Ishikawa (cell line): ENCODE measurements around the gene FHIT.

ENCODE experiments used
- CEBPB ChIP-seq: IDR thresholded peaks from 2 replicates; pipeline ENCODE4 v1.6.1; 2012
- CREB1 ChIP-seq: IDR thresholded peaks from 2 replicates; pipeline ENCODE4 v1.6.1; 2012; ENCODE audit warnings: low read depth
- EGR1 ChIP-seq: IDR thresholded peaks from 2 replicates; pipeline ENCODE4 v1.6.1; 2012
- EP300 ChIP-seq: IDR thresholded peaks from 2 replicates; pipeline ENCODE4 v1.6.1; 2012; ENCODE audit warnings: borderline replicate concordance
- FOXM1 ChIP-seq: IDR thresholded peaks from 2 replicates; pipeline ENCODE4 v1.6.1; 2012; ENCODE audit warnings: low read depth, borderline replicate concordance
- NFIC ChIP-seq: IDR thresholded peaks from 2 replicates; pipeline ENCODE4 v1.6.1; 2012
- RAD21 ChIP-seq: IDR thresholded peaks from 2 replicates; pipeline ENCODE4 v1.6.1; 2012; ENCODE audit warnings: low read depth
- TAF1 ChIP-seq: IDR thresholded peaks from 2 replicates; pipeline ENCODE4 v1.6.1; 2012; ENCODE audit warnings: low read depth, mild to moderate bottlenecking
- TCF12 ChIP-seq: IDR thresholded peaks from 2 replicates; pipeline ENCODE4 v1.6.1; 2012; ENCODE audit warnings: low read depth
- TEAD4 ChIP-seq: IDR thresholded peaks from 2 replicates; pipeline ENCODE4 v1.6.1; 2012
- USF1 ChIP-seq: IDR thresholded peaks from 2 replicates; pipeline ENCODE4 v1.6.1; 2012
- YY1 ChIP-seq: IDR thresholded peaks from 2 replicates; pipeline ENCODE4 v1.6.1; 2012; ENCODE audit warnings: low read depth
- ZBTB7A ChIP-seq: IDR thresholded peaks from 2 replicates; pipeline ENCODE4 v1.6.1; 2012; ENCODE audit warnings: low read depth
- TF ChIP-seq, protein P1 (sequence below): IDR thresholded peaks from 2 replicates; pipeline ENCODE4 v1.6.1; 2012; ENCODE audit warnings: low read depth, mild to moderate bottlenecking
- TF ChIP-seq, protein P2 (sequence below): IDR thresholded peaks from 2 replicates; pipeline ENCODE4 v1.6.1; 2012

FHIT gene

GRCh38 chr3:59865351-59865750 lies 1385.9 kb downstream of the FHIT start:
- TF ChIP-seq CREB1 (no peak), FOXM1 (no peak), CEBPB (no peak), USF1 (no peak), EGR1 (no peak), YY1 (no peak), TCF12 (no peak), NFIC (no peak), TEAD4 (no peak), ZBTB7A (no peak), RAD21 (no peak), EP300 (no peak), TAF1 (no peak)
- TF ChIP-seq, protein P1, sequence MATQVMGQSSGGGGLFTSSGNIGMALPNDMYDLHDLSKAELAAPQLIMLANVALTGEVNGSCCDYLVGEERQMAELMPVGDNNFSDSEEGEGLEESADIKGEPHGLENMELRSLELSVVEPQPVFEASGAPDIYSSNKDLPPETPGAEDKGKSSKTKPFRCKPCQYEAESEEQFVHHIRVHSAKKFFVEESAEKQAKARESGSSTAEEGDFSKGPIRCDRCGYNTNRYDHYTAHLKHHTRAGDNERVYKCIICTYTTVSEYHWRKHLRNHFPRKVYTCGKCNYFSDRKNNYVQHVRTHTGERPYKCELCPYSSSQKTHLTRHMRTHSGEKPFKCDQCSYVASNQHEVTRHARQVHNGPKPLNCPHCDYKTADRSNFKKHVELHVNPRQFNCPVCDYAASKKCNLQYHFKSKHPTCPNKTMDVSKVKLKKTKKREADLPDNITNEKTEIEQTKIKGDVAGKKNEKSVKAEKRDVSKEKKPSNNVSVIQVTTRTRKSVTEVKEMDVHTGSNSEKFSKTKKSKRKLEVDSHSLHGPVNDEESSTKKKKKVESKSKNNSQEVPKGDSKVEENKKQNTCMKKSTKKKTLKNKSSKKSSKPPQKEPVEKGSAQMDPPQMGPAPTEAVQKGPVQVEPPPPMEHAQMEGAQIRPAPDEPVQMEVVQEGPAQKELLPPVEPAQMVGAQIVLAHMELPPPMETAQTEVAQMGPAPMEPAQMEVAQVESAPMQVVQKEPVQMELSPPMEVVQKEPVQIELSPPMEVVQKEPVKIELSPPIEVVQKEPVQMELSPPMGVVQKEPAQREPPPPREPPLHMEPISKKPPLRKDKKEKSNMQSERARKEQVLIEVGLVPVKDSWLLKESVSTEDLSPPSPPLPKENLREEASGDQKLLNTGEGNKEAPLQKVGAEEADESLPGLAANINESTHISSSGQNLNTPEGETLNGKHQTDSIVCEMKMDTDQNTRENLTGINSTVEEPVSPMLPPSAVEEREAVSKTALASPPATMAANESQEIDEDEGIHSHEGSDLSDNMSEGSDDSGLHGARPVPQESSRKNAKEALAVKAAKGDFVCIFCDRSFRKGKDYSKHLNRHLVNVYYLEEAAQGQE, result no peak
- TF ChIP-seq, protein P2, sequence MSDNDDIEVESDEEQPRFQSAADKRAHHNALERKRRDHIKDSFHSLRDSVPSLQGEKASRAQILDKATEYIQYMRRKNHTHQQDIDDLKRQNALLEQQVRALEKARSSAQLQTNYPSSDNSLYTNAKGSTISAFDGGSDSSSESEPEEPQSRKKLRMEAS, result no peak

DNA sequence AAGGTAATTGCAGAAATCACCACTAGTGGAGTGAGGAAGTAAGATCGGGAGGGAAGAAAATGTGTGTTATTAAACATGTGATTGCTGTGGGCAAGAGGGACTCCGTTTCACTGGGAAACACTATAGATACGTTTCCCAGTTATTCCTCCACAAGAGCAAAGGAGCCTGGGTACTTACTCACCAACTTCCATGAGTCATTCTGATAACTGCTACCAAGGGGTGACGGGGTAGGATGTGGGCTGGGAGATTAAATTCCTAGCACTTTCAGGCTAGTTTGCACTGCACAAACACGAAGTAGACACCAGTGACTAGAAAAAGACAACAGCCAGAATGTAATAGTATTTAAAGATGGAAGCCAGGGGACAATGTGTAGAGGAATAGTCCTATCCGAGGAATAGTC lies 1388.6 kb downstream of the FHIT start:
- TF ChIP-seq CEBPB (no peak), CREB1 (no peak), USF1 (no peak), NFIC (no peak), ZBTB7A (no peak), EGR1 (no peak), TEAD4 (no peak), FOXM1 (no peak), TAF1 (no peak), YY1 (no peak), RAD21 (no peak), EP300 (no peak), TCF12 (no peak)
- TF ChIP-seq, protein P1, result no peak
- TF ChIP-seq, protein P2, result no peak

DNA sequence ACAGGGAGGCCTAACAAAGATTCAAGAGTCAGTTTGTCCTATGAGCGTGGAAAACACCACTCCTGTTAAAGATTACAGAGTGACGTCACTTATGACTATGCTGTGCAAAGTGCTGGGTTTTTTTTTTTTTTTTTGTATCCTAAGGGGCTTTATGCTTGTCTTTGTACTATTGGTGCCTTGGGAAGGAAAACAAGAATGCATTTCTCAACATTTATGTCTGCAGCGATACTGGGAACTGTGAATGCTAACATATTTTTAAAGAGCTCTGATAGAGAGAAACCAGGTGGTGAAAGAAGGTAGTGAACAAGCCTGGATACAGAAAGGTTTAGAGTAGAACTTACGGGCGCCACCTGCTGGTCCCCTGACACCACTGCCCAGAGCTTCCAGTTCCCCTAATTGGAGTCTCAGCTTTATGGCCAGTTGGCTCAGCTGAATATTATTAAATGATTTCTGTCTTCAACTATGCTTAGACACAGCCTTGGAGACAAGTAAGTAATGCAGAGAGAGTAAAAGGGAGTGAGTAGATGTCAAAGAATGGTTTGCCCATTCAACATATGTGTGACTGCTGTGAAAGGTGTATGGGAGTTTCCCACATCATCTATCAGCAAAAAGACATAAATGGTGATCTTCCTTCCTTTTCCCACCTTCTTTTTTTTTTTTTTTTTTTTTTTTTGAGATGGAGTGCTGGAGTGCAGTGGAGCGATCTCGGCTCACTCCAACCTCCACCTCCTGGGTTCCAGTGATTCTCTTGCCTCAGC lies 1393.5 kb downstream of the FHIT start:
- TF ChIP-seq, protein P1, result no peak
- TF ChIP-seq RAD21, result peak; percentile 70

DNA sequence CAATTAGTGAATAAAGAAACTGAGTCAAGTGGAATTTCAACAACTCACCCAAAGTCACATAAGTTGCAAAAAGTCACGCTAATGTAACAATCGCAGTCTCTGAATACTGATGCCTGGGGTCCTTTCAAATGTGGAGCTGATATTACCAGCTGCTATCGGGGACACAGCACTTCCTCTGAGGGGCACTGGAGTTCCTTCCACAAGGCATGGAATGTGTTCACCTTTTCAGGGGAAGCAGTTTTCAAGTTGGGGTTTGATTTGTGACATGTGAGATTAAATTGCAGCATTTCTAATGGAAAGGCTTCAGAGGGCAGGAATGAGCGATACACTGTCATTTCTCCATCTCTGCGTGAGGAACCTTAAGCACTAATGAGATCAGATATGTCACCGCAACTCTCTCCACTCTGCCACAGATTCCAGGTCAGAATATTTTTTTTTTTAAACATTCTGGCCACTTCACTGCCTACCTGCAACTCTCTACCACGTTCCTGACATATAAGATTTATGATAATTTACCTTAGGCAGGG lies 1394.3 kb downstream of the FHIT start:
- no peak for TF ChIP-seq TAF1
- TF ChIP-seq, protein P1, result no peak
- no peak for TF ChIP-seq RAD21
- TF ChIP-seq TCF12, result no peak
- no peak for TF ChIP-seq ZBTB7A
- TF ChIP-seq, protein P2, result no peak
- no peak for TF ChIP-seq EGR1
- TF ChIP-seq CREB1, result no peak
- no peak for TF ChIP-seq NFIC
